Measurements from ENCODE around the gene NCOA7. TPM values are rescaled to one million over a fixed set of nuclear protein-coding genes. Genes with fewer than 3 reads are reported as not detected.
"Not testable (repeated sequence)": the region's sequence is repeated elsewhere in the genome, so short reads cannot be mapped to it uniquely, and the experiment has no call there.

NCOA7 gene
- polyA plus RNA-seq, 1 of the 3 experiments (the other 2 are of a cell fraction) = 16.3 TPM

DNA sequence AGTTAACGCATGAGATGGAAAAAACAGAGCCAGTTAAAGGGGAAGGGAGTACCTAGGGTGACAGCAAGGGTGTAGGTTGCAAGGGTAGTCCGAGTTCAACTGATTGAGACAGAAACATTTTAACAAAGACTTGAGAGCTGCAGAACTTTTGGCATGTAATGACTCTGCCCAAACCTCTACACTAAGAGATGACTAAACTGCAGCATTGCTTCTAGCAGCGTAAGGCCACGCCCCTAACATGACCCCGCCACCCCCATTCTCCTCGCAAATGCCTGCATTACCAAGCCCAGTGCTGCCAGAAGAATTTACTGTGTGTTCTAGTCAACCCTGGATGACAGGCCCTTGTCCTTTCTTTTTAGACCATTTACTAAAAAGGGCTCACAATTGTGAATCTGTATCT lies 159.5 kb downstream of the NCOA7 start (continued):
- no peak for TF ChIP-seq JUND (IDR thresholded peaks at IDR 0.05)
- TF ChIP-seq, protein P1, sequence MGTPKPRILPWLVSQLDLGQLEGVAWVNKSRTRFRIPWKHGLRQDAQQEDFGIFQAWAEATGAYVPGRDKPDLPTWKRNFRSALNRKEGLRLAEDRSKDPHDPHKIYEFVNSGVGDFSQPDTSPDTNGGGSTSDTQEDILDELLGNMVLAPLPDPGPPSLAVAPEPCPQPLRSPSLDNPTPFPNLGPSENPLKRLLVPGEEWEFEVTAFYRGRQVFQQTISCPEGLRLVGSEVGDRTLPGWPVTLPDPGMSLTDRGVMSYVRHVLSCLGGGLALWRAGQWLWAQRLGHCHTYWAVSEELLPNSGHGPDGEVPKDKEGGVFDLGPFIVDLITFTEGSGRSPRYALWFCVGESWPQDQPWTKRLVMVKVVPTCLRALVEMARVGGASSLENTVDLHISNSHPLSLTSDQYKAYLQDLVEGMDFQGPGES (IDR thresholded peaks at IDR 0.05; ENCODE audit: low read depth, low read length) = no peak
- TF ChIP-seq, protein P2, sequence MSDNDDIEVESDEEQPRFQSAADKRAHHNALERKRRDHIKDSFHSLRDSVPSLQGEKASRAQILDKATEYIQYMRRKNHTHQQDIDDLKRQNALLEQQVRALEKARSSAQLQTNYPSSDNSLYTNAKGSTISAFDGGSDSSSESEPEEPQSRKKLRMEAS (IDR thresholded peaks at IDR 0.05; ENCODE audit: low read depth) = no peak
- no peak for TF ChIP-seq FOXM1 (IDR thresholded peaks at IDR 0.05; ENCODE audit: low read depth)
- no peak for TF ChIP-seq NRF1 (IDR thresholded peaks at IDR 0.05; ENCODE audit: low read depth, low read length)
- no peak for TF ChIP-seq MEF2A (IDR thresholded peaks at IDR 0.05; ENCODE audit: borderline replicate concordance, low read depth)
- TF ChIP-seq ELF1 (IDR thresholded peaks at IDR 0.05) = no peak
- no peak for TF ChIP-seq GABPA (IDR thresholded peaks at IDR 0.05; ENCODE audit: low read depth)

DNA sequence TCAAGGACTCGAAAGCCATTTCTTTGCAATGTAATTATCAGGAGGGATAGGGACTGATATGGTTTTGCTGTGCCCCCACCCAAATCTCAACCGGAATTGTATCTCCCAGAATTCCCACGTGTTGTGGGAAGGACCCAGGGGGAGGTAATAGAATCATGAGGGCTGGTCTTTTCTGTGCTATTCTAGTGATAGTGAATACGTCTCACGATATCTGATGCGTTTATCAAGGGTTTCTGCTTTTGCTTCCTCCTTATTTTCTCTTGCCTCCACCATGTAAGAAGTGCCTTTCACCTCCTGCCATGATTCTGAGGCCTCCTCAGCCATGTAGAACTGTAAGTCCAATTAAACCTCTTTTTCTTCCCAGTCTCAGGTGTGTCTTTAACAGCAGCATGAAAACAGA lies 160.0 kb downstream of the NCOA7 start:
- H3K9me2 ChIP-seq; H3K4me3 ChIP-seq (ENCODE audit: low read depth in 2 of 2, low read length in 1 of 2); H3K79me2 ChIP-seq (ENCODE audit: insufficient read depth); H3K36me3 ChIP-seq (replicated peaks in 1 of 2; ENCODE audit: control insufficient read depth in 1 of 2, insufficient read depth in 2 of 2, low read length in 1 of 2); H3K9me3 ChIP-seq; H2AFZ ChIP-seq (ENCODE audit: low read depth); DNase-seq; H3K4me1 ChIP-seq (ENCODE audit: control insufficient read depth in 1 of 2, insufficient read depth in 2 of 2, low read depth in 1 of 2, low read length in 1 of 2); H3F3A ChIP-seq (replicated peaks; ENCODE audit: insufficient read depth); H3K27ac ChIP-seq (ENCODE audit: low read depth in 2 of 2, low read length in 1 of 2); POLR2A ChIA-PET; H3K4me2 ChIP-seq; H3K27me3 ChIP-seq (ENCODE audit: insufficient read depth); H3K9ac ChIP-seq; H4K20me1 ChIP-seq (ENCODE audit: insufficient read depth): not testable (repeated sequence)
- 69% methylated on average over 6 of the region's 6 CpGs for WGBS (ENCODE audit: low lambda C conversion rate)
- CTCF ChIA-PET = interaction anchor here (1.3 to 4.4 kb wide), 2 partner anchors 11 to 160 kb away, joined by 3 to 53 read pairs; partner anchors contain the start of gene NCOA7

DNA sequence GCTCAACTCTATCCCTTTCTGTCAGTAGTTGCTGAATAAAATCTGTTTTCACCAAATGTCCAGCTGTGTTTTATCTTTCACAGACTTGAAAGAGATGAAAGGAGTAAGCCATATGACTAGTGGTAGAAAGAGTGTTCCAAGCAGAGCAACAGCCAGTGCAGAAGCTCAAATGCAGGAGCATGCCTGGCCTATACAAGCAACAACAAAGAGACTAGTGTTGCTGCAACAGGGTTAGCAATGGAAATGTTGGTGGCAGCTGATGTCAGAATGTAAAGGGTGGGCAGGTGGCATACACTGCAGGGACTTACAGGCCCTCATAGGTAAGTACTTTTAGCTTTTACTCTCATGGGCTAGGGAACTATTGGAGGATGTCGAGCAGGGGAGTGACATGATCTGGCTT lies 160.6 kb downstream of the NCOA7 start:
- H3K27me3 ChIP-seq (ENCODE audit: insufficient read depth) = no peaks in the 10 kb centered on the region
- H3K4me3 ChIP-seq (ENCODE audit: low read depth in 2 of 2, low read length in 1 of 2) = no peak overlapping the region
- no peak for DNase-seq
- ChIA-PET CTCF (interaction anchor here (1.3 to 4.4 kb wide), 3 partner anchors 11 to 170 kb away, joined by 3 to 53 read pairs (median 28); partner anchors contain the start of gene NCOA7), POLR2A (interaction anchor here (0.6 to 0.7 kb wide), 2 partner anchors 33 to 161 kb away, joined by 3 to 4 read pairs; partner anchors contain the start of gene NCOA7)
- WGBS (ENCODE audit: low lambda C conversion rate) = 40% methylated on average over 1 of the region's 1 CpG
- no peak overlapping the region for H2AFZ ChIP-seq (ENCODE audit: low read depth)
- no peak overlapping the region for H3K27ac ChIP-seq (ENCODE audit: low read depth in 2 of 2, low read length in 1 of 2)
- H3K4me1 ChIP-seq (ENCODE audit: control insufficient read depth in 1 of 2, insufficient read depth in 2 of 2, low read depth in 1 of 2, low read length in 1 of 2) = no peaks in the 10 kb centered on the region; a peak in 2 of 4 replicates
- no peaks in the 10 kb centered on the region for H3K9me2 ChIP-seq
- no peaks in the 10 kb centered on the region for H3K36me3 ChIP-seq (replicated peaks in 1 of 2; ENCODE audit: control insufficient read depth in 1 of 2, insufficient read depth in 2 of 2, low read length in 1 of 2)
- H4K20me1 ChIP-seq (ENCODE audit: insufficient read depth) = no peaks in the 10 kb centered on the region
- no peaks in the 10 kb centered on the region for H3F3A ChIP-seq (replicated peaks; ENCODE audit: insufficient read depth)
- H3K9ac ChIP-seq = no peak overlapping the region
- H3K9me3 ChIP-seq = no peaks in the 10 kb centered on the region
- no peak overlapping the region for H3K4me2 ChIP-seq
- no peaks in the 10 kb centered on the region for H3K79me2 ChIP-seq (ENCODE audit: insufficient read depth)
- TF ChIP-seq TCF12 (IDR thresholded peaks at IDR 0.05) (no peak), MEF2A (IDR thresholded peaks at IDR 0.05; ENCODE audit: borderline replicate concordance, low read depth) (no peak), ELF1 (IDR thresholded peaks at IDR 0.05) (no peak), JUND (IDR thresholded peaks at IDR 0.05) (no peak), TEAD4 (IDR thresholded peaks at IDR 0.05; ENCODE audit: borderline replicate concordance, insufficient read depth) (no peak), RFX5 (IDR thresholded peaks at IDR 0.05; ENCODE audit: low read length) (no peak), SIN3A (IDR thresholded peaks at IDR 0.05; ENCODE audit: borderline replicate concordance, low read depth, low read length) (no peak), GATA2 (CRISPR knock-in tag; IDR thresholded peaks at IDR 0.05) (no peak), RAD21 (IDR thresholded peaks at IDR 0.05; ENCODE audit: low read length) (no peak), RCOR1 (IDR thresholded peaks at IDR 0.05; ENCODE audit: low read length) (no peak), EZH2phosphoT487 (IDR thresholded peaks at IDR 0.05; ENCODE audit: borderline replicate concordance, low read depth) (no peak), POLR2AphosphoS5 (IDR thresholded peaks at IDR 0.05; ENCODE audit: low read depth, low read length) (no peak), NRF1 (IDR thresholded peaks at IDR 0.05; ENCODE audit: low read depth, low read length) (no peak)
- TF ChIP-seq, protein P3, sequence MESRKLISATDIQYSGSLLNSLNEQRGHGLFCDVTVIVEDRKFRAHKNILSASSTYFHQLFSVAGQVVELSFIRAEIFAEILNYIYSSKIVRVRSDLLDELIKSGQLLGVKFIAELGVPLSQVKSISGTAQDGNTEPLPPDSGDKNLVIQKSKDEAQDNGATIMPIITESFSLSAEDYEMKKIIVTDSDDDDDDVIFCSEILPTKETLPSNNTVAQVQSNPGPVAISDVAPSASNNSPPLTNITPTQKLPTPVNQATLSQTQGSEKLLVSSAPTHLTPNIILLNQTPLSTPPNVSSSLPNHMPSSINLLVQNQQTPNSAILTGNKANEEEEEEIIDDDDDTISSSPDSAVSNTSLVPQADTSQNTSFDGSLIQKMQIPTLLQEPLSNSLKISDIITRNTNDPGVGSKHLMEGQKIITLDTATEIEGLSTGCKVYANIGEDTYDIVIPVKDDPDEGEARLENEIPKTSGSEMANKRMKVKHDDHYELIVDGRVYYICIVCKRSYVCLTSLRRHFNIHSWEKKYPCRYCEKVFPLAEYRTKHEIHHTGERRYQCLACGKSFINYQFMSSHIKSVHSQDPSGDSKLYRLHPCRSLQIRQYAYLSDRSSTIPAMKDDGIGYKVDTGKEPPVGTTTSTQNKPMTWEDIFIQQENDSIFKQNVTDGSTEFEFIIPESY (IDR thresholded peaks at IDR 0.05; ENCODE audit: borderline replicate concordance, low read depth) = no peak
- TF ChIP-seq, protein P4, sequence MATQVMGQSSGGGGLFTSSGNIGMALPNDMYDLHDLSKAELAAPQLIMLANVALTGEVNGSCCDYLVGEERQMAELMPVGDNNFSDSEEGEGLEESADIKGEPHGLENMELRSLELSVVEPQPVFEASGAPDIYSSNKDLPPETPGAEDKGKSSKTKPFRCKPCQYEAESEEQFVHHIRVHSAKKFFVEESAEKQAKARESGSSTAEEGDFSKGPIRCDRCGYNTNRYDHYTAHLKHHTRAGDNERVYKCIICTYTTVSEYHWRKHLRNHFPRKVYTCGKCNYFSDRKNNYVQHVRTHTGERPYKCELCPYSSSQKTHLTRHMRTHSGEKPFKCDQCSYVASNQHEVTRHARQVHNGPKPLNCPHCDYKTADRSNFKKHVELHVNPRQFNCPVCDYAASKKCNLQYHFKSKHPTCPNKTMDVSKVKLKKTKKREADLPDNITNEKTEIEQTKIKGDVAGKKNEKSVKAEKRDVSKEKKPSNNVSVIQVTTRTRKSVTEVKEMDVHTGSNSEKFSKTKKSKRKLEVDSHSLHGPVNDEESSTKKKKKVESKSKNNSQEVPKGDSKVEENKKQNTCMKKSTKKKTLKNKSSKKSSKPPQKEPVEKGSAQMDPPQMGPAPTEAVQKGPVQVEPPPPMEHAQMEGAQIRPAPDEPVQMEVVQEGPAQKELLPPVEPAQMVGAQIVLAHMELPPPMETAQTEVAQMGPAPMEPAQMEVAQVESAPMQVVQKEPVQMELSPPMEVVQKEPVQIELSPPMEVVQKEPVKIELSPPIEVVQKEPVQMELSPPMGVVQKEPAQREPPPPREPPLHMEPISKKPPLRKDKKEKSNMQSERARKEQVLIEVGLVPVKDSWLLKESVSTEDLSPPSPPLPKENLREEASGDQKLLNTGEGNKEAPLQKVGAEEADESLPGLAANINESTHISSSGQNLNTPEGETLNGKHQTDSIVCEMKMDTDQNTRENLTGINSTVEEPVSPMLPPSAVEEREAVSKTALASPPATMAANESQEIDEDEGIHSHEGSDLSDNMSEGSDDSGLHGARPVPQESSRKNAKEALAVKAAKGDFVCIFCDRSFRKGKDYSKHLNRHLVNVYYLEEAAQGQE (IDR thresholded peaks at IDR 0.05; ENCODE audit: low read depth, low read length) = no peak
- TF ChIP-seq, protein P5, sequence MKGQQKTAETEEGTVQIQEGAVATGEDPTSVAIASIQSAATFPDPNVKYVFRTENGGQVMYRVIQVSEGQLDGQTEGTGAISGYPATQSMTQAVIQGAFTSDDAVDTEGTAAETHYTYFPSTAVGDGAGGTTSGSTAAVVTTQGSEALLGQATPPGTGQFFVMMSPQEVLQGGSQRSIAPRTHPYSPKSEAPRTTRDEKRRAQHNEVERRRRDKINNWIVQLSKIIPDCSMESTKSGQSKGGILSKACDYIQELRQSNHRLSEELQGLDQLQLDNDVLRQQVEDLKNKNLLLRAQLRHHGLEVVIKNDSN (IDR thresholded peaks at IDR 0.05; ENCODE audit: borderline replicate concordance, low read depth) = no peak

Measured in SK-N-SH (cell line).